H1 (cell line): ENCODE results near the gene GRIK4. TPM values are rescaled to one million over a fixed set of nuclear protein-coding genes. Genes with fewer than 3 reads are reported as not detected.

Experiments
- CTCF ChIA-PET: fragments of 300-600 bp; sonication (Branson Sonifier 250); formaldehyde crosslinking; loops from one replicate; lab custom pipeline; 2021; ENCODE audit not compliant: partially characterized antibody; lab: Charles Lee
- POLR2A ChIA-PET: fragments of 300-600 bp; sonication (Branson Sonifier 250); formaldehyde crosslinking; loops from one replicate; lab custom pipeline; 2021; ENCODE audit warnings: inconsistent platforms; ENCODE audit not compliant: partially characterized antibody; lab: Charles Lee
- DNase-seq, 2 experiments: peaks; one replicate each; pipeline versions ENCODE4 v3.0.0 to v3.0.0-alpha.2; 2010 to 2022; ENCODE audit warnings: low spot score in 2 of 2, low read depth in 1 of 2, mixed read lengths in 1 of 2
- FAIRE-seq: peaks from 2 replicates; lab custom pipeline; 2011; peaks lifted over from hg19 to GRCh38; lab: Jason Lieb, UNC
- H2AFZ ChIP-seq: 2 replicates; pipeline ENCODE4 v1.8.1; 2012; ENCODE audit warnings: low read length, inconsistent platforms
- H2AK5ac ChIP-seq: 2 replicates; pipeline ENCODE4 v1.6.1; 2013; ENCODE audit warnings: low read depth, low read length
- H2BK120ac ChIP-seq: replicated peaks from 2 replicates; pipeline ENCODE3; 2013; ENCODE audit warnings: low read depth, low read length, inconsistent platforms
- H2BK12ac ChIP-seq: 2 replicates; pipeline ENCODE4 v1.6.1; 2013; ENCODE audit warnings: low read depth, low read length
- H2BK15ac ChIP-seq: 2 replicates; pipeline ENCODE4 v1.6.1; 2013; ENCODE audit warnings: low read length
- H2BK20ac ChIP-seq: 2 replicates; pipeline ENCODE4 v1.6.1; 2013; ENCODE audit warnings: low read length
- H2BK5ac ChIP-seq: 2 replicates; pipeline ENCODE4 v1.6.1; 2013; ENCODE audit warnings: low read depth, low read length
- H3K14ac ChIP-seq: 2 replicates; pipeline ENCODE4 v1.6.1; 2013; ENCODE audit warnings: inconsistent platforms; ENCODE audit not compliant: insufficient read length
- H3K18ac ChIP-seq: 2 replicates; pipeline ENCODE4 v1.6.1; 2013; ENCODE audit warnings: low read length; ENCODE audit errors: extremely low read depth
- H3K23ac ChIP-seq: 2 replicates; pipeline ENCODE4 v1.6.1; 2013; ENCODE audit warnings: inconsistent platforms; ENCODE audit not compliant: insufficient read length
- H3K23me2 ChIP-seq: 2 replicates; pipeline ENCODE4 v1.6.1; 2013; ENCODE audit warnings: low read depth, low read length
- H3K27ac ChIP-seq: 2 replicates; pipeline ENCODE4 v1.6.1; 2011; ENCODE audit warnings: low read depth, low read length, inconsistent platforms
- H3K27me3 ChIP-seq, 4 experiments: replicated peaks in 1 of 4; 1 replicate in 1 of 4; 2 replicates in 3 of 4; pipeline versions ENCODE4 v1.6.1 to v1.8.1; 2011 to 2013; ENCODE audit warnings: low read length in 3 of 4, mild to moderate bottlenecking in 3 of 4, inconsistent platforms in 2 of 4, mixed read lengths in 2 of 4, moderate library complexity in 1 of 4; ENCODE audit not compliant: control insufficient read depth in 3 of 4, insufficient read depth in 3 of 4; ENCODE audit errors: extremely low read depth in 1 of 4
- H3K36me3 ChIP-seq, 4 experiments: 2 replicates each; pipeline versions ENCODE4 v1.6.1 to v1.8.1; 2011 to 2013; ENCODE audit warnings: mild to moderate bottlenecking in 4 of 4, low read length in 3 of 4, moderate library complexity in 2 of 4, control low read depth in 1 of 4, inconsistent platforms in 1 of 4; ENCODE audit not compliant: insufficient read depth in 4 of 4, control insufficient read depth in 2 of 4
- H3K4ac ChIP-seq: replicated peaks from 2 replicates; pipeline ENCODE3; 2013; ENCODE audit warnings: low read length, low read depth, mixed read lengths, inconsistent platforms; ENCODE audit not compliant: insufficient read length
- H3K4me1 ChIP-seq, 4 experiments: replicated peaks in 1 of 4; 1 replicate in 1 of 4; 2 replicates in 3 of 4; pipeline versions ENCODE4 v1.6.1 to v1.8.1; 2011 to 2013; ENCODE audit warnings: low read length in 3 of 4, inconsistent platforms in 2 of 4, mixed read lengths in 1 of 4; ENCODE audit not compliant: insufficient read depth in 4 of 4, control insufficient read depth in 3 of 4
- H3K4me2 ChIP-seq, 2 experiments: 2 replicates each; pipeline versions ENCODE4 v1.6.1 to v1.8.1; 2011 to 2013; ENCODE audit warnings: low read depth in 2 of 2, low read length in 2 of 2, control low read depth in 1 of 2, inconsistent platforms in 1 of 2, mild to moderate bottlenecking in 1 of 2; ENCODE audit not compliant: insufficient read depth in 1 of 2
- H3K4me3 ChIP-seq, 4 experiments: fragments of 200-600, 300-600 bp in 1 of 4; sonication (generic), shearing (Covaris generic), sonication (Bioruptor Twin) in 1 of 4; 2 replicates each; pipeline versions ENCODE4 v1.5.1 to v1.8.1; 2011 to 2016; ENCODE audit warnings: low read length in 4 of 4, low read depth in 3 of 4, control low read depth in 2 of 4, inconsistent platforms in 2 of 4, mild to moderate bottlenecking in 2 of 4, mixed read lengths in 1 of 4, moderate library complexity in 1 of 4; ENCODE audit not compliant: insufficient read depth in 2 of 4; ENCODE audit errors: extremely low read depth in 1 of 4
- H3K56ac ChIP-seq: replicated peaks from 2 replicates; pipeline ENCODE3; 2013; ENCODE audit warnings: low read depth, mild to moderate bottlenecking, mixed read lengths, low read length, inconsistent platforms; ENCODE audit not compliant: insufficient read length
- H3K79me1 ChIP-seq: 2 replicates; pipeline ENCODE4 v1.6.1; 2013; ENCODE audit warnings: low read depth, low read length, control low read depth
- H3K79me2 ChIP-seq, 2 experiments: 2 replicates each; pipeline versions ENCODE4 v1.6.1 to v1.8.1; 2012 to 2013; ENCODE audit warnings: low read length in 2 of 2, mild to moderate bottlenecking in 2 of 2, inconsistent platforms in 1 of 2; ENCODE audit not compliant: insufficient read depth in 2 of 2, control insufficient read depth in 1 of 2
- H3K9ac ChIP-seq, 4 experiments: replicated peaks in 1 of 4; 1 replicate in 1 of 4; 2 replicates in 3 of 4; pipeline versions ENCODE4 v1.6.1 to v1.8.1; 2011 to 2013; ENCODE audit warnings: low read depth in 3 of 4, low read length in 3 of 4, control low read depth in 2 of 4, mild to moderate bottlenecking in 2 of 4, moderate library complexity in 2 of 4, inconsistent platforms in 1 of 4; ENCODE audit errors: extremely low read depth in 1 of 4
- H3K9me3 ChIP-seq, 2 experiments: 2 replicates each; pipeline versions ENCODE4 v1.6.1 to v1.8.1; 2012 to 2013; ENCODE audit warnings: mild to moderate bottlenecking in 2 of 2, moderate library complexity in 2 of 2, control low read depth in 1 of 2, inconsistent platforms in 1 of 2, low read depth in 1 of 2, low read length in 1 of 2, mixed read lengths in 1 of 2; ENCODE audit not compliant: insufficient read depth in 2 of 2
- H4K20me1 ChIP-seq, 2 experiments: replicated peaks in 1 of 2; 2 replicates each; pipeline versions ENCODE3 to v1.8.1; 2011 to 2013; ENCODE audit warnings: inconsistent platforms in 2 of 2, low read length in 2 of 2, mild to moderate bottlenecking in 1 of 2; ENCODE audit not compliant: insufficient read depth in 2 of 2, control insufficient read depth in 1 of 2
- H4K5ac ChIP-seq: 2 replicates; pipeline ENCODE4 v1.6.1; 2013; ENCODE audit warnings: low read length, low read depth, mixed read lengths, inconsistent platforms; ENCODE audit not compliant: insufficient read length
- H4K8ac ChIP-seq: 2 replicates; pipeline ENCODE4 v1.8.0; 2013; ENCODE audit warnings: mild to moderate bottlenecking, moderate library complexity, low read length, inconsistent platforms; ENCODE audit not compliant: insufficient read depth; ENCODE audit errors: extremely low read depth
- H4K91ac ChIP-seq: replicated peaks from 2 replicates; pipeline ENCODE3; 2013; ENCODE audit warnings: low read length, mixed read lengths, inconsistent platforms; ENCODE audit not compliant: insufficient read length
- HDAC2 ChIP-seq, 2 experiments: fragments of 300-600 bp in 1 of 2; sonication (generic) in 1 of 2; IDR thresholded peaks; 2 replicates each; pipeline ENCODE4 v1.6.1; 2011 to 2012; ENCODE audit warnings: low read depth in 2 of 2, low read length in 2 of 2, mild to moderate bottlenecking in 2 of 2, moderate library complexity in 2 of 2, borderline replicate concordance in 1 of 2, inconsistent platforms in 1 of 2
- KDM1A ChIP-seq: fragments of 200-600, 300-600 bp; sonication (generic); IDR thresholded peaks from 2 replicates; pipeline ENCODE4 v1.7.1; 2016; ENCODE audit warnings: mild to moderate bottlenecking, low read length, borderline replicate concordance
- SP4 ChIP-seq: IDR thresholded peaks from 2 replicates; pipeline ENCODE4 v1.6.1; 2012; ENCODE audit warnings: low read length, inconsistent platforms
- TEAD4 ChIP-seq: IDR thresholded peaks from 2 replicates; pipeline ENCODE4 v1.6.1; 2012; ENCODE audit warnings: low read depth, low read length, inconsistent platforms, mixed read lengths
- WGBS, 2 experiments: shearing (Covaris generic) in 1 of 2; methylation state at CpG; one replicate each; pipeline versions ENCODE4 v1.1.6 to v1.1.7; 2013 to 2015; ENCODE audit warnings: low lambda C conversion rate in 2 of 2, mixed read lengths in 2 of 2, inconsistent platforms in 1 of 2, low coverage in 1 of 2, missing lambda C conversion rate in 1 of 2; ENCODE audit not compliant: insufficient replicate concordance in 2 of 2, insufficient coverage in 1 of 2, insufficient read length in 1 of 2; ENCODE audit errors: extremely low coverage in 1 of 2, missing lambda C conversion rate in 1 of 2; 5-methylcytosine and 5-hydroxymethylcytosine counted together
- polyA plus RNA-seq, 7 experiments: library from polyadenylated mRNA; depleted of rRNA in 3 of 7; stranded (reverse) in 5 of 7; unstranded in 2 of 7; fragments of >200 nt in 5 of 7; fragments of 200-250 nt in 2 of 7; gene quantifications; 1 replicate in 5 of 7; 2 replicates in 1 of 7; 4 replicates in 1 of 7; pipeline versions ENCODE4 v1.2.1 to v1.2.3, GENCODE V29; 2011 to 2013; ENCODE audit warnings: missing spikeins in 2 of 7, mixed read lengths in 2 of 7
- total RNA-seq: library from RNA; stranded (reverse); fragmentation: NEBNext Ultra II Directional; extraction: Animal tissue kit (Norgen Biotek cat#: 25700); gene quantifications from 2 replicates; pipeline ENCODE4 v1.2.1, GENCODE V29; 2021

GRIK4 gene
- total and polyA plus RNA-seq, 2 of the 8 experiments (the other 6 are each of a cell fraction or from before 2014, with no cell fraction given), result 1.2 to 2.9 TPM

DNA sequence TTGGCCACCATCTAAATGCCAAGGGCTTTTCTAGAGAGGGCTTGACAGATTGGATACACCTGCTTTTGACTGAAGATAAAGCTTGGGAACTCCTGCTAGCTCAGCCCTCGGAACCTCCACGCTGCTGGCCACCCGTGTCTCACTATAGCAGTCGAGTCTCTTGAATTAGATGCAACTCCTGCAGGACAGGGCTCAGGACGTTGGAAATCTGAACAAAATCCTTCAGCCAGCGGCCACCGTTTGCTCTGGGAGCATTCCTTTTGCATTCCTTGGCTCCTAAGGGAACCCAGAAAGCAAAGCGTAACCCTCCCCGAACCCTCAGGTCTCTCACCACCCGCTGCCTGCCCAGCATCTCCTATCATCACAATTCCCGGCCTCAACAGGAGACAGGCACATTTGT is 77.8 kb downstream of the GRIK4 start:
- Histone ChIP-seq H2AFZ (no peak overlapping the region), H4K20me1 (peaks cover 0 to 1% of the 10 kb centered on the region in 2 experiments), H3K79me1 (peaks cover 2% of the 10 kb centered on the region), H2BK12ac (no peak overlapping the region), H3K36me3 (no peaks in the 10 kb centered on the region), H3K4me1 (peaks cover 2 to 17% (median 11%) of the 10 kb centered on the region in 4 experiments)
- no peak for TF ChIP-seq HDAC2 (IDR thresholded peaks at IDR 0.05; ENCODE audit: borderline replicate concordance in 1 of 2, low read depth in 2 of 2, low read length in 2 of 2)
- TF ChIP-seq KDM1A, result no peak
- peak; percentile 16; the same call in 1 of the 2 replicates for TF ChIP-seq TEAD4
- no peak for TF ChIP-seq SP4
- TF ChIP-seq, all 59 proteins: peak for 1
- no peak overlapping the region for H4K91ac ChIP-seq
- ChIA-PET POLR2A (no interaction called here), CTCF (interaction anchor here (1.2 to 1.9 kb wide), 5 partner anchors 10 to 43 kb away, joined by 3 to 6 read pairs (median 3); no protein-coding TSS in a partner anchor)
- FAIRE-seq, result no peak
- no peak overlapping the region for H2BK20ac ChIP-seq
- no peak overlapping the region for H3K4me3 ChIP-seq
- no peak overlapping the region for H3K9ac ChIP-seq
- no peak overlapping the region for H3K4me2 ChIP-seq
- H3K27me3 ChIP-seq, result no peaks in the 10 kb centered on the region; a peak in 2 of 7 replicates
- no peak for DNase-seq
- H3K56ac ChIP-seq, result no peak overlapping the region
- no peak overlapping the region for H3K27ac ChIP-seq
- H4K8ac ChIP-seq, result no peak overlapping the region
- H2BK15ac ChIP-seq, result no peak overlapping the region
- no peak overlapping the region for H3K23ac ChIP-seq
- H3K79me2 ChIP-seq, result no peaks in the 10 kb centered on the region
- H3K9me3 ChIP-seq, result no peaks in the 10 kb centered on the region
- no peak overlapping the region for H3K18ac ChIP-seq
- H4K5ac ChIP-seq, result no peak overlapping the region
- WGBS, 2 experiments, result 87% methylated on average over 11 of the region's 11 CpGs; no CpG with 5 or more reads in 1 of the 2 experiments
- H3K14ac ChIP-seq, result no peak overlapping the region
- H2BK5ac ChIP-seq, result no peak overlapping the region
- H3K23me2 ChIP-seq, result 0 out of 2 replicates have a peak, but pooled peaks cover 2% of the 10 kb centered on the region
- H2BK120ac ChIP-seq, result no peak overlapping the region
- no peak overlapping the region for H3K4ac ChIP-seq
- no peak overlapping the region; the same call in 1 of the 2 replicates for H2AK5ac ChIP-seq
